ENCODE data around the gene NKAPL. TPM values are rescaled to one million over a fixed set of nuclear protein-coding genes. Genes with fewer than 3 reads are reported as not detected.

NKAPL gene
- total and polyA plus RNA-seq, 2 of the 13 experiments (the other 11 are each of a cell fraction or from before 2014, with no cell fraction given): not detected

- TF ChIP-seq BRF2 (CRISPR knock-in tag; IDR thresholded peaks at IDR 0.05): no peak
- no peak for TF ChIP-seq ZNF251 (CRISPR knock-in tag; IDR thresholded peaks at IDR 0.05)
- TF ChIP-seq ZMYM3 (CRISPR knock-in tag; IDR thresholded peaks at IDR 0.05): peak; percentile 22; the same call in 1 of the 2 replicates
- peak; percentile 28 for TF ChIP-seq ZEB1 (IDR thresholded peaks at IDR 0.05; ENCODE audit: insufficient replicate concordance, low read depth)
- no peak for TF ChIP-seq LCORL (IDR thresholded peaks at IDR 0.05)
- peak; percentile 56; the same call in 1 of the 2 replicates for TF ChIP-seq LCORL (CRISPR knock-in tag; IDR thresholded peaks at IDR 0.05)
- TF ChIP-seq ETS1 (CRISPR knock-in tag; IDR thresholded peaks at IDR 0.05): no peak
- TF ChIP-seq REL (CRISPR knock-in tag; conservative IDR thresholded peaks at IDR 0.05): no peak
- TF ChIP-seq CBX5 (CRISPR knock-in tag; IDR thresholded peaks at IDR 0.05; ENCODE audit: borderline replicate concordance): peak; percentile 82; the same call in 1 of the 2 replicates
- TF ChIP-seq, protein P1, sequence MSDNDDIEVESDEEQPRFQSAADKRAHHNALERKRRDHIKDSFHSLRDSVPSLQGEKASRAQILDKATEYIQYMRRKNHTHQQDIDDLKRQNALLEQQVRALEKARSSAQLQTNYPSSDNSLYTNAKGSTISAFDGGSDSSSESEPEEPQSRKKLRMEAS (IDR thresholded peaks at IDR 0.05): peak; percentile 36; the same call in 1 of the 2 replicates
- peak; percentile 68 for TF ChIP-seq SKI (IDR thresholded peaks at IDR 0.05; ENCODE audit: partially characterized antibody)
- peak; percentile 58; the same call in 1 of the 2 replicates for TF ChIP-seq ZFP82 (CRISPR knock-in tag; IDR thresholded peaks at IDR 0.05; ENCODE audit: borderline replicate concordance)
- TF ChIP-seq THAP8 (CRISPR knock-in tag; IDR thresholded peaks at IDR 0.05; ENCODE audit: borderline replicate concordance): no peak
- TF ChIP-seq, protein P2, sequence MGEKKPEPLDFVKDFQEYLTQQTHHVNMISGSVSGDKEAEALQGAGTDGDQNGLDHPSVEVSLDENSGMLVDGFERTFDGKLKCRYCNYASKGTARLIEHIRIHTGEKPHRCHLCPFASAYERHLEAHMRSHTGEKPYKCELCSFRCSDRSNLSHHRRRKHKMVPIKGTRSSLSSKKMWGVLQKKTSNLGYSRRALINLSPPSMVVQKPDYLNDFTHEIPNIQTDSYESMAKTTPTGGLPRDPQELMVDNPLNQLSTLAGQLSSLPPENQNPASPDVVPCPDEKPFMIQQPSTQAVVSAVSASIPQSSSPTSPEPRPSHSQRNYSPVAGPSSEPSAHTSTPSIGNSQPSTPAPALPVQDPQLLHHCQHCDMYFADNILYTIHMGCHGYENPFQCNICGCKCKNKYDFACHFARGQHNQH (CRISPR knock-in tag; IDR thresholded peaks at IDR 0.05): peak; percentile 92; the same call in 1 of the 2 replicates
- TF ChIP-seq ZMAT5 (CRISPR knock-in tag; IDR thresholded peaks at IDR 0.05; ENCODE audit: borderline replicate concordance, low read depth): no peak
- peak; percentile 64; the same call in 1 of the 2 replicates for TF ChIP-seq SMYD3 (CRISPR knock-in tag; IDR thresholded peaks at IDR 0.05)
- TF ChIP-seq TBX3 (IDR thresholded peaks at IDR 0.05; ENCODE audit: borderline replicate concordance): no peak
- TF ChIP-seq ZNF510 (CRISPR knock-in tag; IDR thresholded peaks at IDR 0.05; ENCODE audit: low read depth): peak; percentile 80; the same call in 1 of the 2 replicates
- peak; percentile 77; the same call in 1 of the 2 replicates for TF ChIP-seq MIER3 (CRISPR knock-in tag; IDR thresholded peaks at IDR 0.05; ENCODE audit: borderline replicate concordance)
- no peak for TF ChIP-seq NAIF1 (CRISPR knock-in tag; IDR thresholded peaks at IDR 0.05; ENCODE audit: borderline replicate concordance)
- TF ChIP-seq ZNF557 (CRISPR knock-in tag; IDR thresholded peaks at IDR 0.05): no peak
- no peak for TF ChIP-seq ATF5 (CRISPR knock-in tag; IDR thresholded peaks at IDR 0.05; ENCODE audit: low read depth)
- TF ChIP-seq TAF1 (CRISPR knock-in tag; IDR thresholded peaks at IDR 0.05): peak; percentile 85
- TF ChIP-seq CC2D1A (CRISPR knock-in tag; IDR thresholded peaks at IDR 0.05): no peak
Observed at GRCh38 chr6:28252009-28252975, 6.8 kb upstream of the NKAPL start, which contains the start of gene ZKSCAN4 (continued).

Data from HepG2 (cell line).